ENCODE measurements around the gene SULT4A1.

The SULT4A1 gene

GRCh38 chr22:43843783-43844530 lies 18.4 kb downstream of the SULT4A1 start:
- no peak for FAIRE-seq

DNA sequence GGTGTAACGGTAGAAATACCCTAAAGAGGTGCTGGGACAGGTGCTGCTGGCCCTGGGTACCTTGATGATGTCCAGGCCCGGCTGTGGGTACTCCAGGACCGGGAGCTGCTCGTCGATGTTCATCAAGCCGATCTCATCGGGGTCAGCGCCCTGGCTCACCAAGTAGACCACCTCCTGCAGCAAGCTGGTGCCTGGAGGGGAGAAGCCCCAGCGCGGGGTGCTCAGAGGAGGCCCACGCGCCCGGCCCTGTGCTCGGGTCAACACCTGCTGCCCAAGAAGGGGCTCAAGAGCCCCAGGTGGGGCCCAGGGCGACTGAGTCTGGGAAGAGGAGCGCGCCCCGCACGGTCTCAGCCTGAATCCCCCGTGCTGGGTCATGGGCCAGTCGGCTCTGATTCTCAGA lies 20.6 kb downstream of the SULT4A1 start:
- FAIRE-seq: no peak

- FAIRE-seq: no peak
These were observed 21.5 kb downstream of the SULT4A1 start for GRCh38 chr22:43840851-43841250.

DNA sequence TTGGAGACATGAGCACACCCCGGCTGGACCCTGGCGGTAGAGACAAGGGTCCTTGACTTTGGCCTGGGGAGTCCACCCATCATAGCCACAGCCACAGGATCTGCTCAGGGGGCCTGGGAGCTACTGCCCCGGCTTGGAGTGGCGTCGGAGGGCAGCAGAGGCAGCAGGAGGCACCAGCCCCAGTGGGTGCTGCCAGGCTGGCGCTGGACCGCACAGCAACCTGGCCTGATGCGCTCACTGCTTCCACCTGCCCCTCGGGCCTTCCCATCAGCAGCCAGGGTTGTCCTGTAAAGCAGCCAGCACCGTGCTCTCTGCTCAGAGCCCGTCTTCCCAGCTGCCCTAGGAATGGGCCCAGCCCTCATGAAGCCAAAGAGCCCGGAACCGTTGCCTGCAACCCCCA lies 21.9 kb downstream of the SULT4A1 start:
- no peak for FAIRE-seq

- no peak for FAIRE-seq
These were observed 22.5 kb downstream of the SULT4A1 start for GRCh38 chr22:43839781-43840180.

DNA sequence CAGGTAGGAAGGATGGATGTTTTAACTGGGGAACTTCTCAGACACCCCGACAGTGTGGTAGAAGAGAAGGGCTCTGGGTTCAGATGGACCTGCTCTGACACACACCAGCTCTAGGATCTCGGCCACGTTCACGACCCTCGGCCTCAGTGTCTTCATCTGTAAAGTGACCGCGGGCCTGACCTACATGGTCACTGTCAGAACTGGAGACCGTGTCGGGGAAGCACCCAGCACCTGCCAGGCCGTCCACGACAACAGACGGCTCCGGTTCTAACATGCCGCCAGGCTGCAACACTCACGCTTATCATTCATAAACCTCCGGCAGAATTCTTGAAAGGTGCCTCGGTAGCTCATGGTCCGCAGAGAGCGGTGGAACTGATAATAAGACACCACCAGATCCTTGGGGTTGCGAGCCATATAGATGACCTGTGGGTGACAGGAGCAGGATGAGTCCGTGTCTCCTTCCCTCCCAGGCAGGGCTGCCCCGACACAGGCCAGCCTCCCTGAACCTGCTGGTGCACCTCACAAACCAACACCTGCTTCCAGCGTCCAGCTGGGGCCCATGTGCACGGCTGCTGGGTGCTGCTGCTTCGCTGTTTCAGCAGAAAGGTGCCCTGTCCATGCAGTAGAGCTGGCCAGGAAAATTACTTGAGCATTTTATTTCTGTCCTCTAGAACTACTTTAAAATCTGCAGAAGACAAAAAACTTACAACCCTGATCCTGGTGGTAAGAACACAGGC lies 23.6 kb downstream of the SULT4A1 start:
- FAIRE-seq: no peak

DNA sequence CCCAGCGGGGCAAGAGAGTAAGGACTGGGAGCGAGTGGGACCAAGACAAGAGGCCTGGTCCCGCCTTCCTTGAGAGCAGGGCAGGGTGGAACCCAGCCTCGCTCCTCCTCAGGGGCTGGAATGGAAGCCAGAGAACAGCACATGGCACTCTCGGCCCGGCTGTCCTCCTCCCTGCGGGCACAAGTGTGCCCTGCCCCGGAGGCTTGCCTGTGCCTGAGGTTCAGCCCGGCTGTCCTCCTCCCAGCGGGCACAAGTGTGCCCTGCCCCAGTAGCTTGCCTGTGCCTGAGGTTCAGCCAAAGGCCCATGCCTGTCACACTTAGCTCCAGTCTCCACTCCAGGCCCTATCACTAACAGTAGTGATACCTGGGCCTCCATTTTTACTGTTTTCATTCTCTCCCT lies 24.2 kb downstream of the SULT4A1 start:
- FAIRE-seq: no peak

DNA sequence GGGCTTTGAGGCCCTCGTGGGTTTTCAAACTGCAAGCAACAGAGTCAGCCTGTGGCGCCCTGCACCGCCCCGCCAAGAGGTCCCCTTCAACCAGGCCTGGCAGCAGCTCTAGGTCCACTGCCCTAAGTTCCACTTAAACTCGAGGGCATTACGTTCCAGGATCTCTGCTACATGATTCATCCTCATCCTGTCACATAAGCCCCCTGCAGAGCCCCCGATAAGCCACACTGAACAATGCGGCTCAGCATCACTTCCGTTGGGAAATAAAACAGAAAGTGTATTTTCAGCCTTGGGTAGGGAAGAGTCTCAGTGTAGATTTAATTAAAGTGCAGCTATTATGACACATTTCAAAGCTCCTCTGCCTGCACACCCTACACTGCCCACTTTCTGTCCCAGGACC lies 24.6 kb downstream of the SULT4A1 start:
- FAIRE-seq: no peak

DNA sequence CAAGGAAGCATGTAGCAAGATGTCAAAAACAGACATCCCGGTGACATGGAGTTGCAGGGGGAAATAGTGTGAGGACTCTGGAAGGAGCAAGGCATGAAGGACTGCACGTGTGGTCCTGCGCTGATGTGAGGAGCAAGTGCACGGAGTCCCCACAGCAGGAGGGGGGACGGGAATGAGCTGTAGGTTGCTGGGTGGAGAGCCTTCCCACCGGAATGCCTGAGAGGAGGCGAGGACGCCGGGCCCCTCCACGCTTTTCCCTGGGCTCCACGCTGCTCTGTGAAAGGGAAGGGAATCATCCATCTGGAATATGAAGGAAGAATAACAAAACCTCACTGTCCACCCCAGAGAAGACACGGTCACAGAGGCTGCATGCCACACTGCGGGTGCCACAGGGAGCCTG lies 26.6 kb downstream of the SULT4A1 start:
- no peak for FAIRE-seq

GRCh38 chr22:43835166-43835565 lies 27.1 kb downstream of the SULT4A1 start:
- FAIRE-seq: no peak

DNA sequence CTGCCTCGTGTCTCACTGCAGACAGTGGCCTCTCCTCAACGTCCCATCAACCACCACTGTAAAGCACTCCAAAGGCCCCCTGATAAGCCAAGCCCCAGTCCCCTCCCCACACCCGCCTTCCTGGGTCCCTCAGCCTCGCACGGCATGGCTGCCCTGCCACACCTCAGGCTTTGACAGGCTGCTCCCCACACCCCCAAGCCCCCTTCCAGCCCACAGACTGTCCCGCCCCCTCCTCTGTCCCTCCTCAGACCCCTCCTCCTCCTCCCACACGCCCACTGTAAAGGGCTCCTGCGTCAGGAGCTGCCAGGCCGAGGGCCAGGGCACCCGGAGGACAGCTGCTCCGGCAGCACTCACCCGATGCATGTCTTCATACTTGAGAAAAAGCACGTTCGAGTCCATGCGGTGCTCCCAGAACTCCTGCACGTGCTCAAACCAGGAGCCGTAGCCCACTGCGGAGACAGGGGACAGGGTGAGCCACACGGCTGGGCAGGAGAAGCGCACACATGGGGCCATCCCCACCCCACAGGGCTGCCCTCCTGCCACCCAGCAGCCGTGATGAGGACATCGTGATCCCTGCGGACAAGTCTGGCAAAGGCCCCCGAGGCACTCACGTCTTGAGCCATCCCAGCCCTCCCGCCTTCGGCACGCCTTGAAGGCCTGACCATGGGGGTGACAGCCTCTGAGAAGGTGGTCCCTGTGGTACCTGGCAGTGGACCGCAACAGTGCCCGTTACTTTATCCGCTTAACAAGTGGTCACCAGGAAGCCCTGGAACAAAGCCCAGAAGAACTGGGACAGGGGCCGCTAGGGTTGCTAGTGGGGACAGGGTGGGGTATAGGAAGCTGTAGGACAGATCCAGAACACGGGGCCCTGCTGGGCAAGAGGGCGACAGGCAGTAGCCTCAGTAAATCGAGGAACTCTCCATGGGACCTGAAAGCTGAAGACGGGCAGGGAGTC lies 28.8 kb downstream of the SULT4A1 start:
- FAIRE-seq: no peak

- no peak for FAIRE-seq
These were observed 29.7 kb downstream of the SULT4A1 start for GRCh38 chr22:43832393-43833265.

- no peak for FAIRE-seq
These were observed 30.5 kb downstream of the SULT4A1 start for GRCh38 chr22:43831561-43832392.

DNA sequence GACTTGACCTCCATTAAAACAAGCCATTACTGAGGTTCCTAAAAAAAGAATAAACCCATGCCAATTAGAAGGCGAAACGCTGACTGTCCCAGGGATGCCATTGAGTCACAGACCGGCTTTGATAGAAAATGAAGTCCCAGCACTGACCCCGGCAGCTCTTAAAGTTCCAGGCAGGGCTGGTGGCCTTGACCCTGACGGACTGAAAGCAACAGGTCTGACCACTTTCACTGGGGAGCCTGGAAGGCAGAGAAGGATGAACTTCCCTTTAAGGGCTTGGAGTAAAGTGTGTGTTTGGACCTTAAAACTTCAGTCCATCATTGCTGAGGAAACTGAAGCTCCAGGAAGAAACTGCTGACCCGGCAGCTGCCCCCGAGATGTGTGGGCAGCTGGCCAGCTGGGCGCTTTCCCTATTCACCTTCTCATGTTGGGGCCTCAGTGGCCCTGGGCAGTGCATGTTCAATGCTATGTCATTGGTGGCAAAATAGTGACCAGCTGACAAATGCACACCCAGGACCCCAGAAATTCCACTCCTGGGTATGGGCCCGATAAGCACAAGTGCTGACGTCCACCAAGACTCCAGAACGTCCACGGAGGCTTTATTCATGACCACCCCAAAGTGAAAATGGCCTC lies 31.3 kb downstream of the SULT4A1 start:
- no peak for FAIRE-seq

GRCh38 chr22:43829904-43830851 lies 32.1 kb downstream of the SULT4A1 start:
- no peak for FAIRE-seq

DNA sequence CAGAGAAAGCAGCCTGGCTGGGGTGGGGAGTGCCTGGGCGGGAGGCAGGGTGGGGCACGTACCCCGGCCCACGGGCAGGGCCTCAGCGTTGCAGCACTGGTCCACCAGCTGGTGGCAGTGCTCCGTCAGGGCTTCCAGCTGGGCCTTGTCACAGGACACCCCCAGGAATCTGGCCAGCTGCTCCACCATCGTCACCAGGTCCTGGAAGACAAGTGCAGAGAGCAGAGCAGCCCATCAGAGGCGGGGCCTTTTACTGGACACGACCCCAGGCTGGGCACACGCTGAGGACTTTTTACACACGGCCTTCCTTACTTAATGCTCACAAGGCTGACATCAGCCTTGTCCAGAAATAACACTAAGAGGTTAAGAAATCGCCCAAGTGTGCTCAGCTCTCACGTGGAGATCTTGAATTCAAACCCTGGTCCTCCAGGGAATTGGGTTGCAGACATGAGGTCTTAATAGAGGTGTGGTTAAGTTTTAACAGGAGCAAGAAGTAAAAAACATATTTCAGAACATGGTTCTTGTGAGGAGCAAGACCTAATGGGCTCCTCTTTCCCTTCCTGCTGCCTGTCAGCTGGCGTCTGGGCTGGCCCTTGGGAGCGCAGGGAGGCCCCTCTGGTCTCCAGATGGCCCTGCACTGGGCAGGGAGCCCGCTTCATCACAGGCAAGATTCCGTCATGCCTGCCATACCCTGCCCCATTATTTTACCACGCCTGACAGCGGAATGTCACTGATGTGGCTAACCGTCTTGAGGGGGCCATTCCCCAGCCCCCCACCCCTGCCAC lies 33.1 kb downstream of the SULT4A1 start:
- FAIRE-seq: no peak

- FAIRE-seq: no peak
These were observed 33.7 kb downstream of the SULT4A1 start for GRCh38 chr22:43828725-43828997.

DNA sequence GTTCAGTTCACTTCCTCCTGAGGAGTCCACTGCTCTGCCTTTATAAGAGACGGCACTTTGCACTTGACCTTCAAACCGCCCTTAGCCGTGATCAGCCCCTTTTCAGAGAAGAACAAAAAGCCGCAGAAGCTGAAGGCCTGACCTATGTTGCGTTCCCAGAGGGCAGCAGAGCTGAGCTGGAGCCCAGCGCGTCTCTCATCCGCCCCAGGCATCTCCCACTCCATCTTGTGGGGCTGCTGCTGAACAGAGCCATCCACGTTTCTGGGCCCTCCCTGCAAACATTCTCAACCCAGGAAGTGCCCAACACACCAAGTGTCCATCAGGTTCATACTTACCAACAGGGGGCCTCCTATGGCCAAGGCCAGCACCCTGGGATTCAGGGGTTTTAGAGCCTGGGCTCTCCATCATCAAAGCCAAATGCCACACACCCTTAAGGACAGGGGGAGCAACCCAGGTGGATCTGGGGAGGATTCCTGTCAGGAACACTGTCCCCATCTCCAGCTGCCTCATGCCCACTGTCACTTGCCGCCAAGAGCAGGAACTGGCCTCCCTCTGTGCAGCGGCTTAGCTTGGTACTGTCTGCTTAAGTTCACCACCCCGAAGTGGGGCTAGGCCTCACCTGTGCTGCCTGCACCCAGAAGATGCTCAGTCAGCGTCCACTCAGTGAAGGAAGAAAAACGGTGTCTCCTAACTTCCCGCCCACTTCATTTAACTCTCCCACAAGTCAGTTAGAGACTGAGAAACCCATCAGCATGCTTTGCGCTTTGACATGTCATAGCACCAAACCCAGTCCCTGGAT lies 34.2 kb downstream of the SULT4A1 start:
- no peak for FAIRE-seq
